ENCODE measurements around the gene RAB40B.

DNA sequence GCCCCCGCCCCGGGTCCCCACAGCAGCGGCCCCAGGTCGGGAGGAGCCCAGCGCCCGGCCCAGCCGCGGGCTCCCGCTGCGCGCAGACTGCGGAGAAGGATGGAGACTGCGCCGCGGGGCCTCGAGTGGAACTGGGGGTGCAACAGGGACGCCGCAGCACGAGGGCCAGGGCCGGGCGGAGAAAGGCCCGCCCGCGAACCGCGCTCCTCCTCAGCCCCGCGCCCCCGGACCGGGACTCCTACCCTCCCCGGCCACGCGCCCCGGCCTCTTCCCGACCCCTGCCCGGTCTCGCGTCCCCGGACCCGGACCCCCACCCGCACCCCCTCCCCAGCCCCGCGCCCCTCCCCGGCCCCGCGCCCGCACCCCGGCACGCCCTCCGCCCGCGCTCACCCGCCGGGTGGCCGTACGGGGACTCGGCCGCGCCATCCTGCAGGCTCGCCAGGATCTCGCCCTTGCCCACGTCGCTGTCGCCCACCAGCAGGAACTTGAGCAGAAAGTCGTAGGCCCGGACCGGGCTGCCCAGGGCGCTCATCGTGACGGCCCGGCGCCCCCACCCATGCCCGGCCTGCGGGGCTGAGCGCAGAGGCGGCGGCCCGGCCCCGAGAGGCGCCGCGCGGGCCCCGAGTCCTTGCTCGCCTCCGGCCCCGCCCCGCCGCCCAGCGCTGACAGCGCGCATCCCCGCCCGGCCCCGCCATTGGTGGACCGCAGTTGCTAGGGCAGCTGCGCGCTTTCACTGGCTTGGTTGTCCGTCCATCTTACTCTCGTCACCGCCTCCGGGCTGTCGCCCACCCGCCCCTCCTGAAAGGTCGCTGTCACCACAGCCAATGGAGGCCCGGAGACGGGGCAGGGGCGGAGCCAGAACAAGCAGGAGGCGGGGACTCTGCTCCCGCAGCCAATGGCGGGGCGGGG, at the start of gene RAB40B:
- TF ChIP-seq, protein P1, sequence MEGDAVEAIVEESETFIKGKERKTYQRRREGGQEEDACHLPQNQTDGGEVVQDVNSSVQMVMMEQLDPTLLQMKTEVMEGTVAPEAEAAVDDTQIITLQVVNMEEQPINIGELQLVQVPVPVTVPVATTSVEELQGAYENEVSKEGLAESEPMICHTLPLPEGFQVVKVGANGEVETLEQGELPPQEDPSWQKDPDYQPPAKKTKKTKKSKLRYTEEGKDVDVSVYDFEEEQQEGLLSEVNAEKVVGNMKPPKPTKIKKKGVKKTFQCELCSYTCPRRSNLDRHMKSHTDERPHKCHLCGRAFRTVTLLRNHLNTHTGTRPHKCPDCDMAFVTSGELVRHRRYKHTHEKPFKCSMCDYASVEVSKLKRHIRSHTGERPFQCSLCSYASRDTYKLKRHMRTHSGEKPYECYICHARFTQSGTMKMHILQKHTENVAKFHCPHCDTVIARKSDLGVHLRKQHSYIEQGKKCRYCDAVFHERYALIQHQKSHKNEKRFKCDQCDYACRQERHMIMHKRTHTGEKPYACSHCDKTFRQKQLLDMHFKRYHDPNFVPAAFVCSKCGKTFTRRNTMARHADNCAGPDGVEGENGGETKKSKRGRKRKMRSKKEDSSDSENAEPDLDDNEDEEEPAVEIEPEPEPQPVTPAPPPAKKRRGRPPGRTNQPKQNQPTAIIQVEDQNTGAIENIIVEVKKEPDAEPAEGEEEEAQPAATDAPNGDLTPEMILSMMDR (IDR thresholded peaks at IDR 0.05), result peak in 1 of 4 experiments; percentile 5
- peak; percentile 30 to 44 for TF ChIP-seq POLR2A (IDR thresholded peaks at IDR 0.05)

All from uterus (tissue), 2 donors.